ENCODE data around the gene CES3. TPM values are rescaled to one million over a fixed set of nuclear protein-coding genes. Genes with fewer than 3 reads are reported as not detected.
A peak's percentile ranks its signal among the peaks of the same experiment; 100 is the strongest.

The CES3 gene
- total and polyA plus RNA-seq, 4 donors = 0.99 to 2.1 (median 1.4) TPM

- DNase-seq (ENCODE audit: low read depth in 4 of 6, low spot score in 6 of 6) = no peak
- 71% methylated on average over 7 of the region's 7 CpGs for WGBS (ENCODE audit: insufficient coverage)
- no peak within 1 kb of the TSS for H3K4me3 ChIP-seq (ENCODE audit: low read depth, low read length)
- H3K27ac ChIP-seq (ENCODE audit: low read depth, low read length) = no peak within 1 kb of the TSS
- H3K27me3 ChIP-seq (ENCODE audit: control insufficient read depth, insufficient read depth, low read length) = peaks cover 31% of the 10 kb centered on the region
- H3K4me1 ChIP-seq (ENCODE audit: control insufficient read depth, insufficient read depth, low read length) = peaks cover 12% of the 10 kb centered on the region
- peaks cover 7% of the 10 kb centered on the region for H3K36me3 ChIP-seq (ENCODE audit: control insufficient read depth, insufficient read depth, low read length)
- no peaks in the 10 kb centered on the region for H3K9me3 ChIP-seq (ENCODE audit: control insufficient read depth, insufficient read depth, low read length)
Observed at GRCh38 chr16:66918803-66919568, 42.1 kb upstream of the CES3 start, which contains the start of gene CDH16. Gene CDH16, minus strand, starts transcription at chr16:66918885. Its CDS starts 820 bp downstream, at chr16:66918065.

- no peaks in the 10 kb centered on the region for H3K9me3 ChIP-seq (ENCODE audit: control insufficient read depth, insufficient read depth, low read length)
- H3K4me3 ChIP-seq (ENCODE audit: low read depth, low read length) = no peak overlapping the region
- WGBS (ENCODE audit: insufficient coverage) = 67% methylated on average over 2 of the region's 5 CpGs
- DNase-seq (ENCODE audit: low read depth in 4 of 6, low spot score in 6 of 6) = no peak
- peaks cover 39% of the 10 kb centered on the region for H3K27me3 ChIP-seq (ENCODE audit: control insufficient read depth, insufficient read depth, low read length)
- H3K27ac ChIP-seq (ENCODE audit: low read depth, low read length) = no peak overlapping the region
- H3K36me3 ChIP-seq (ENCODE audit: control insufficient read depth, insufficient read depth, low read length) = peaks cover 7% of the 10 kb centered on the region
- H3K4me1 ChIP-seq (ENCODE audit: control insufficient read depth, insufficient read depth, low read length) = peaks cover 17% of the 10 kb centered on the region
Observed at GRCh38 chr16:66919569-66920298, 41.3 kb upstream of the CES3 start.

GRCh38 chr16:66920299-66920590, 40.8 kb upstream of the CES3 start:
- WGBS (ENCODE audit: insufficient coverage) = 25% methylated on average over 2 of the region's 2 CpGs
- Histone ChIP-seq H3K4me1 (ENCODE audit: control insufficient read depth, insufficient read depth, low read length) (peaks cover 22% of the 10 kb centered on the region), H3K36me3 (ENCODE audit: control insufficient read depth, insufficient read depth, low read length) (peaks cover 7% of the 10 kb centered on the region), H3K27ac (ENCODE audit: low read depth, low read length) (no peak overlapping the region), H3K27me3 (ENCODE audit: control insufficient read depth, insufficient read depth, low read length) (peaks cover 43% of the 10 kb centered on the region), H3K9me3 (ENCODE audit: control insufficient read depth, insufficient read depth, low read length) (no peaks in the 10 kb centered on the region), H3K4me3 (ENCODE audit: low read depth, low read length) (no peak overlapping the region)
- DNase-seq (ENCODE audit: low read depth in 4 of 6, low spot score in 6 of 6) = no peak

- no peaks in the 10 kb centered on the region for H3K9me3 ChIP-seq (ENCODE audit: control insufficient read depth, insufficient read depth, low read length)
- WGBS (ENCODE audit: insufficient coverage) = 67% methylated on average over 3 of the region's 9 CpGs
- no peak for DNase-seq (ENCODE audit: low read depth in 4 of 6, low spot score in 6 of 6)
- H3K27me3 ChIP-seq (ENCODE audit: control insufficient read depth, insufficient read depth, low read length) = peaks cover 51% of the 10 kb centered on the region
- no peak overlapping the region for H3K27ac ChIP-seq (ENCODE audit: low read depth, low read length)
- peaks cover 7% of the 10 kb centered on the region for H3K36me3 ChIP-seq (ENCODE audit: control insufficient read depth, insufficient read depth, low read length)
- H3K4me3 ChIP-seq (ENCODE audit: low read depth, low read length) = no peak overlapping the region
- H3K4me1 ChIP-seq (ENCODE audit: control insufficient read depth, insufficient read depth, low read length) = peaks cover 30% of the 10 kb centered on the region
Observed at GRCh38 chr16:66920924-66921680, 40.0 kb upstream of the CES3 start.

GRCh38 chr16:66921729-66922450, 39.2 kb upstream of the CES3 start:
- WGBS (ENCODE audit: insufficient coverage) = 69% methylated on average over 37 of the region's 42 CpGs

GRCh38 chr16:66923247-66923731, 37.8 kb upstream of the CES3 start:
- Histone ChIP-seq H3K27ac (ENCODE audit: low read depth, low read length) (no peak overlapping the region), H3K4me3 (ENCODE audit: low read depth, low read length) (no peak overlapping the region), H3K36me3 (ENCODE audit: control insufficient read depth, insufficient read depth, low read length) (peaks cover 10% of the 10 kb centered on the region), H3K9me3 (ENCODE audit: control insufficient read depth, insufficient read depth, low read length) (no peaks in the 10 kb centered on the region), H3K27me3 (ENCODE audit: control insufficient read depth, insufficient read depth, low read length) (peaks cover 50% of the 10 kb centered on the region), H3K4me1 (ENCODE audit: control insufficient read depth, insufficient read depth, low read length) (peaks cover 44% of the 10 kb centered on the region)
- 78% methylated on average over 18 of the region's 18 CpGs for WGBS (ENCODE audit: insufficient coverage)
- peak in 2 of 6 donors; percentile 12 to 15 for DNase-seq (ENCODE audit: low read depth in 4 of 6, low spot score in 6 of 6)

More at GRCh38 chr16:66921729-66922450, 39.2 kb upstream of the CES3 start:
- Histone ChIP-seq H3K36me3 (ENCODE audit: control insufficient read depth, insufficient read depth, low read length) (peaks cover 7% of the 10 kb centered on the region), H3K27me3 (ENCODE audit: control insufficient read depth, insufficient read depth, low read length) (peaks cover 53% of the 10 kb centered on the region), H3K9me3 (ENCODE audit: control insufficient read depth, insufficient read depth, low read length) (no peaks in the 10 kb centered on the region), H3K27ac (ENCODE audit: low read depth, low read length) (no peak overlapping the region), H3K4me3 (ENCODE audit: low read depth, low read length) (no peak overlapping the region), H3K4me1 (ENCODE audit: control insufficient read depth, insufficient read depth, low read length) (peaks cover 38% of the 10 kb centered on the region)
- DNase-seq (ENCODE audit: low read depth in 4 of 6, low spot score in 6 of 6) = no peak

GRCh38 chr16:66923866-66924265, 37.2 kb upstream of the CES3 start:
- Histone ChIP-seq H3K27me3 (ENCODE audit: control insufficient read depth, insufficient read depth, low read length) (peaks cover 50% of the 10 kb centered on the region), H3K9me3 (ENCODE audit: control insufficient read depth, insufficient read depth, low read length) (no peaks in the 10 kb centered on the region), H3K4me3 (ENCODE audit: low read depth, low read length) (no peak overlapping the region), H3K4me1 (ENCODE audit: control insufficient read depth, insufficient read depth, low read length) (peaks cover 44% of the 10 kb centered on the region), H3K27ac (ENCODE audit: low read depth, low read length) (no peak overlapping the region), H3K36me3 (ENCODE audit: control insufficient read depth, insufficient read depth, low read length) (peaks cover 13% of the 10 kb centered on the region)
- DNase-seq (ENCODE audit: low read depth in 4 of 6, low spot score in 6 of 6) = no peak
- WGBS (ENCODE audit: insufficient coverage) = 100% methylated on average over 1 of the region's 3 CpGs

GRCh38 chr16:66924527-66925321, 36.3 kb upstream of the CES3 start:
- Histone ChIP-seq H3K36me3 (ENCODE audit: control insufficient read depth, insufficient read depth, low read length) (peaks cover 13% of the 10 kb centered on the region), H3K9me3 (ENCODE audit: control insufficient read depth, insufficient read depth, low read length) (no peaks in the 10 kb centered on the region), H3K27ac (ENCODE audit: low read depth, low read length) (no peak overlapping the region), H3K4me3 (ENCODE audit: low read depth, low read length) (no peak overlapping the region), H3K27me3 (ENCODE audit: control insufficient read depth, insufficient read depth, low read length) (peaks cover 49% of the 10 kb centered on the region), H3K4me1 (ENCODE audit: control insufficient read depth, insufficient read depth, low read length) (peaks cover 44% of the 10 kb centered on the region)
- WGBS (ENCODE audit: insufficient coverage) = 4% methylated on average over 69 of the region's 72 CpGs
- DNase-seq (ENCODE audit: low read depth in 4 of 6, low spot score in 6 of 6) = no peak
